Urinary bladder (tissue), 4 donors: Measurements from ENCODE around the gene PLD1. TPM values are rescaled to one million over a fixed set of nuclear protein-coding genes. Genes with fewer than 3 reads are reported as not detected.
"Not testable (repeated sequence)": the region's sequence is repeated elsewhere in the genome, so short reads cannot be mapped to it uniquely, and the experiment has no call there.

Experiments used
- DNase-seq: peaks from one replicate; pipeline ENCODE4 v3.0.0-alpha.2; 2015; ENCODE audit errors: extremely low spot score
- H3K27ac ChIP-seq: one replicate; pipeline ENCODE4 v1.5.1; 2013; ENCODE audit warnings: low read depth, mild to moderate bottlenecking, moderate library complexity
- H3K36me3 ChIP-seq: one replicate; pipeline ENCODE4 v1.6.1; 2013; ENCODE audit warnings: mild to moderate bottlenecking, moderate library complexity; ENCODE audit not compliant: insufficient read depth
- H3K4me1 ChIP-seq: one replicate; pipeline ENCODE4 v1.6.1; 2013; ENCODE audit warnings: mild to moderate bottlenecking, moderate library complexity; ENCODE audit not compliant: insufficient read depth
- H3K4me3 ChIP-seq: one replicate; pipeline ENCODE4 v1.5.1; 2013; ENCODE audit warnings: low read depth, low read length
- WGBS: extraction: QIAGEN DNeasy Blood & Tissue Kit; methylation state at CpG from one replicate; pipeline ENCODE4 v1.1.7; 2013; 5-methylcytosine and 5-hydroxymethylcytosine counted together
- polyA plus RNA-seq: library from polyadenylated mRNA; stranded (reverse); fragments of 200-250 nt; gene quantifications from one replicate; pipeline ENCODE4 v1.2.3, GENCODE V29; 2013
- total RNA-seq: library from RNA; depleted of rRNA; stranded (reverse); fragments of >200 nt; gene quantifications from one replicate; pipeline ENCODE4 v1.2.3, GENCODE V29; 2014
- donor health status: healthy with polysubstance abuse.
- donor health status: healthy.

Gene PLD1
- total and polyA plus RNA-seq, 2 donors: 3.5 to 43.3 TPM

GRCh38 chr3:171821044-171821443 is 10.8 kb upstream of the PLD1 start:
- H3K27ac ChIP-seq: no peak overlapping the region
- no peak for DNase-seq

GRCh38 chr3:171817074-171817800 is 7.0 kb upstream of the PLD1 start:
- WGBS: 87% methylated on average over 4 of the region's 4 CpGs
- H3K36me3 ChIP-seq: no peaks in the 10 kb centered on the region
- no peak overlapping the region for H3K27ac ChIP-seq
- no peak for DNase-seq
- H3K4me3 ChIP-seq: no peak overlapping the region
- H3K4me1 ChIP-seq: no peaks in the 10 kb centered on the region

More at GRCh38 chr3:171821044-171821443, 10.8 kb upstream of the PLD1 start:
- WGBS: 80% methylated on average over 3 of the region's 3 CpGs
- H3K4me3 ChIP-seq: no peak overlapping the region
- H3K36me3 ChIP-seq: no peaks in the 10 kb centered on the region
- no peaks in the 10 kb centered on the region for H3K4me1 ChIP-seq

DNA sequence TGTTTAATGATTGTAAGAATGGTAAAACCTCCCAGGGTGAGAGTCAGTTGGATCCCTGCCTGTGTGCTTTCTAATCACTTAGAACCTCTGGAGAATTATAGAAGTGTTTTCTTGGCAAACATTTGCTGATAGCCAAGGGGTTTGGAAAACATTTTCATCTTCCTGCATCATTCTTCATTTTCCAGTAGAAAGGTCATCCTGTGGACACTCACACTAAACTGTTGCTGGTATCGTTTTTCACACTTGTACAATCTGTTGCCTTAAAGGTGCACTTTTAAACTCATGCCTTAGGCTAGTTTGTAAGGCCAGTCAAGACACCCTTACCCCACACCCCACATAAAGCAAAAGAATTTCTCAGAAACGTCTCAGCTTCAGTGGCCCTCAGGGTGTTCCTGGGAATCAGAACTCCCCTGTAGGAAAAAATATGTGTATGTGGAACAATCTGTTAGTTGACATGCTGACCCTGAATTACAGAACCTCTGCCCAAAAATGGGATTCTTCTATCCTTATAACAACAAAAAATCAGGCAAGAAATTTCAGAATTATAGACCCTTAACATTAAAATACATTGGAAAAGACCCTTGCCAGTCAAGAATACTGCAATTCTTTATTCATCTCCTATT is 5.8 kb upstream of the PLD1 start:
- 50% methylated on average over 2 of the region's 2 CpGs for WGBS
- no peak for DNase-seq
- H3K4me1 ChIP-seq: no peaks in the 10 kb centered on the region
- H3K27ac ChIP-seq: no peak overlapping the region
- no peaks in the 10 kb centered on the region for H3K36me3 ChIP-seq
- H3K4me3 ChIP-seq: no peak overlapping the region

DNA sequence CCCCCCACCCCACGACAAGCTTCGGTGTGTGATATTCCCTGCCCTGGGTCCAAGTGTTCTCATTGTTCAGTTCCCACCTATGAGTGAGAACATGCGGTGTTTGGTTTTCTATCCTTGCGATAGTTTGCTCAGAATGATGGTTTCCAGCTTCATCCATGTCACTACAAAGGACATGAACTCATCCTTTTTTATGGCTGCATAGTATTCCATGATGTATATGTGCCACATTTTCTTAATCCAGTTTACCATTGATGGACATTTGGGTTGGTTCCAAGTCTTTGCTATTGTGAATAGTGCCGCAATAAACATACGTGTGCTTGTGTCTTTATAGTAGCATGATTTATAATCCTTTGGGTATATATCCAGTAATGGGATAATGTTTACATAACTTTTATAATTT is 4.4 kb upstream of the PLD1 start:
- H3K4me1 ChIP-seq: not testable (repeated sequence)

DNA sequence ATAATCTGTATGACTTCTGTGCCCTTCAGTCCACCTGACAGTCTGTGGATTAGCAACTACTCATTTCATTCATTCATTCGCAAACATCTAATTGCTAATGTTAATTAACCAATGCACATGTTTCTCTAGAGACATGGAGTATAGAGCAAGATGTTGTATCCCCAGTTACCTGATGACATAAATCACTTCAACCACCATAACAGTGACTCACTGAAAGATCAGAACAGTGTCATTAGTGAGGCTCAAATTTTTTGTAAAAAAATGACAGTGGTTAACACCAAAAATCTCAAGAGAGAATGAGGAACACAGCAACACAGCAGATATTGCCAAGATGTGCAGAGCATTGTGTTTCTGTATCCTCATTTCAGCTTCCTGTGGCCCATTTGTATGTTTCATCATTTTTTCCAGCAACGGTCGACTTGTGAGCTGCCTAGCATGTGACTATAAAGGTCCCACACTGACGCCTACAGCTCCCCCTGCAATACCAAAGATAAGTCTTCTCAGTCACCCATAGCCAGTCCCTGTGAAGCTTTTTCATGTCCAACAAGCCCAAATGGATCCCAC is 3.7 kb upstream of the PLD1 start:
- no peak for DNase-seq
- H3K27ac ChIP-seq: no peak overlapping the region
- 68% methylated on average over 4 of the region's 4 CpGs for WGBS

More for the DNA sequence above, 4.4 kb upstream of the PLD1 start:
- not testable (repeated sequence) for H3K4me3 ChIP-seq, H3K27ac ChIP-seq, H3K36me3 ChIP-seq, DNase-seq
- WGBS: 96% methylated on average over 6 of the region's 6 CpGs

GRCh38 chr3:171813278-171813896 is 3.1 kb upstream of the PLD1 start:
- Histone ChIP-seq H3K4me3 (no peak overlapping the region), H3K27ac (no peak overlapping the region), H3K4me1 (no peaks in the 10 kb centered on the region), H3K36me3 (no peaks in the 10 kb centered on the region)
- DNase-seq: no peak
- 95% methylated on average over 3 of the region's 3 CpGs for WGBS

More for the DNA sequence above, 3.7 kb upstream of the PLD1 start:
- no peaks in the 10 kb centered on the region for H3K36me3 ChIP-seq
- no peaks in the 10 kb centered on the region for H3K4me1 ChIP-seq
- no peak overlapping the region for H3K4me3 ChIP-seq

GRCh38 chr3:171812811-171813210 is 2.5 kb upstream of the PLD1 start:
- no peak overlapping the region for H3K4me3 ChIP-seq
- H3K36me3 ChIP-seq: no peaks in the 10 kb centered on the region
- WGBS: 93% methylated on average over 2 of the region's 2 CpGs
- no peak for DNase-seq
- no peaks in the 10 kb centered on the region for H3K4me1 ChIP-seq
- no peak overlapping the region for H3K27ac ChIP-seq

- Histone ChIP-seq H3K36me3 (no peaks in the 10 kb centered on the region), H3K27ac (no peak overlapping the region), H3K4me3 (no peak overlapping the region), H3K4me1 (no peaks in the 10 kb centered on the region)
- DNase-seq: no peak
- WGBS: 87% methylated on average over 9 of the region's 9 CpGs
Measured at GRCh38 chr3:171811913-171812335, 1.6 kb upstream of the PLD1 start.

GRCh38 chr3:171811295-171811912 is 1.1 kb upstream of the PLD1 start:
- 53% methylated on average over 4 of the region's 4 CpGs for WGBS
- Histone ChIP-seq H3K4me3 (no peak overlapping the region), H3K27ac (no peak overlapping the region), H3K4me1 (no peaks in the 10 kb centered on the region), H3K36me3 (no peaks in the 10 kb centered on the region)
- no peak for DNase-seq

DNA sequence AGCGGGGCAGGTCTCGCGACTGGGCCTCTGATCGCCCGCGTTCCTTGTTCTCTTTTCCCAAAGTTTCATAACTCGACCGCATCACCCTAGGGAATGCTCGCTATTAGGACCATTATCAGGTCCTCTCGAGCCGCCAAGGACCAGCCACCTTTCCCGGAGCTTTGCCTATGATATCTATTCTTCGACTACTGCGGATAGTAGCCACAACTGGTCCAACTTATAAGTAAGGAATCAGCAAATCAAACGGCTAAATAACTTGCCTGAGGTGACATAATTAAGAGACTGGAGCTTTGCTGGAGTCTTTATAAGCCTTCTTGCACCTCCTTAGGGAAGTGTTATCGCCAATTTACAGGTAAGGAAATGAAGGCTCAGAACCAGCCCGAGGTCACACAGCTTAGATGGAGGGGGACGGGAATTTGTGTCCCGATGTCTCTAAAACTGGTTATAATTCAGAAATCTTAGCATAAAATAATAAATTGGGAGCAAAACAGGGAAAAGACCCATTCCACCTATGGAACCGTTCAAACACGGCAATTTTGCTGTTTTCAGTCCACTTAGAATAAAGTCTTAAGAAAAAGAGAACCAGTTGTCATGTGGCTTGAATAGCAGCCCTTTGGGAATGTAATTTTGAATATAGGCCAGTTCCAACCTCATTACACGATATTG is 479 bp upstream of the PLD1 start:
- H3K4me1 ChIP-seq: no peaks in the 10 kb centered on the region
- 21% methylated on average over 22 of the region's 22 CpGs for WGBS
- no peak for DNase-seq

DNA sequence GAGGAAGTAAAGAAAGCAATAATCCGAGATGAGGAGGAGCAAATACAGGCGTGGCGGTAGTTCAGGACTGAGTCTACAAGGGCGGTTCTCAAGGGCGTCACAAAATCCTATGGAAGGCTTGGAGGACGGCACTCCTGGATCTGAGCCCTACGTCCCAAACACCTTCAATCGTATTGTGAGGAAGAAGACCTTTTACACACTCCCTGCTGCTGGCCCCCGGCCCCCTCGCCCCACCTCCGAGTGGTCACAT is 747 bp downstream of the PLD1 start:
- DNase-seq: no peak
- Histone ChIP-seq H3K4me1 (no peaks in the 10 kb centered on the region), H3K4me3 (peak overlapping the region; percentile 52), H3K36me3 (no peaks in the 10 kb centered on the region), H3K27ac (peak overlapping the region; percentile 83)
- WGBS: 3% methylated on average over 11 of the region's 11 CpGs

More for the DNA sequence above, 479 bp upstream of the PLD1 start:
- no peaks in the 10 kb centered on the region for H3K36me3 ChIP-seq
- H3K27ac ChIP-seq: peak overlapping the region; percentile 83
- H3K4me3 ChIP-seq: peak overlapping the region; percentile 52

DNA sequence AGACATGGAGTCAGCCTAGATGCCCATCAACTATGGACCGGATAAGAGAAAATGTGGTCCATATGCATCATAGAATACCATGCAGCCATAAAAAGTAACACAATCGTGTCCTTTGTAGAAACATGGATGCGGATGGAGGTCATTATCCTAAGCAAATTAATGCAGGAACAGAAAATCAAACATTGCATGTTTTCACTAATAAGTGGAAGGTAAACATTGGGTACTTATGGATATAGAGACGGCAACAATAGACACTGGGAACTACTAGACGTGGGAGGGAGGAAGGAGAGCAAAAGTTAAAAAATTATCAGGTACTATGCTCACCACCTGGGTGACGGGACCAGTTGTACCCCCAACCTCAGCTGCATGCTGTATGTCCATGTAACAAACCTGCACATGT is 2.5 kb downstream of the PLD1 start:
- no peak overlapping the region for H3K4me3 ChIP-seq
- WGBS: 98% methylated on average over 6 of the region's 6 CpGs
- no peak overlapping the region for H3K27ac ChIP-seq
- H3K4me1 ChIP-seq: no peaks in the 10 kb centered on the region
- no peaks in the 10 kb centered on the region for H3K36me3 ChIP-seq
- no peak for DNase-seq

DNA sequence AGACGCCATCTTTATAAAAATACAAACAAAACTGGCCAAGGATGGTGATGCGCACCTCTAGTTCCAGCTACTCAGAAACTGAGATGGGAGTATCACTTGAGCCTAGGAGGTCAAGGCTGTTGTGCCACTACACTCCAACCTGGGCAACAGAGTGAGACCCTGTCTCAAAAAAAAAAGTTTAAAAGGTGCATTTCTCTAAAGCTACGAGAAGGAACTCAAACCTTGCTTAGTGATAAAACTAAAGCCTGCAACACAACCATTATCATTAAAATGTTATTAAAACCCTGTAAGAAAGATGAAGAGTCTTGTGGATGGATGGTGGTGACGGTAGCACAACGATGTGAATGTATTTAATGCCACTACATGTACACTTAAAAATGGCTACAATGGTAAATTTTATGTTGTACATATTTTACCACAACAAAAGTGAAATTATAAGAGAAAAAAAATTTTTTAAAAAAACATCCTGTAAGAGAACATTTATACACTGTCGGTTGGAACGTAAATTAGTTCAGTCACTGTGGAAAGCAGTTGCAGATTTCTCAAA is 3.1 kb downstream of the PLD1 start:
- no peaks in the 10 kb centered on the region for H3K4me1 ChIP-seq
- H3K4me3 ChIP-seq: no peak overlapping the region
- peak overlapping the region; percentile 76 for H3K27ac ChIP-seq
- WGBS: 93% methylated on average over 7 of the region's 7 CpGs
- DNase-seq: no peak
- H3K36me3 ChIP-seq: no peaks in the 10 kb centered on the region
